Skeletal muscle cell (primary cell): ENCODE data around the gene CANX.
"Not testable (repeated sequence)": the region's sequence is repeated elsewhere in the genome, so short reads cannot be mapped to it uniquely, and the experiment has no call there.

Experiments
- DNase-seq: peaks from one replicate; pipeline ENCODE4 v3.0.0-alpha.2; 2010; ENCODE audit warnings: low read depth
- H3K4me3 ChIP-seq: 2 replicates; pipeline ENCODE4 v1.5.1; 2011; ENCODE audit warnings: low read depth, mild to moderate bottlenecking, control low read depth, low read length, moderate library complexity

The CANX gene

GRCh38 chr5:179698935-179699615 is at the start of gene CANX:
TSS of gene CANX (plus strand) at chr5:179698967. CDS start at chr5:179705682, 6,715 bp downstream.
- peak within 1 kb of the TSS; percentile 93 for H3K4me3 ChIP-seq
- no peak for DNase-seq

GRCh38 chr5:179649166-179649703 is 49.5 kb upstream of the CANX start:
- not testable (repeated sequence) for H3K4me3 ChIP-seq, DNase-seq

- not testable (repeated sequence) for H3K4me3 ChIP-seq, DNase-seq
Measured at GRCh38 chr5:179650245-179650644, 48.5 kb upstream of the CANX start.

GRCh38 chr5:179653135-179653534 is 45.6 kb upstream of the CANX start:
- H3K4me3 ChIP-seq, DNase-seq: not testable (repeated sequence)

GRCh38 chr5:179657302-179658178 is 41.2 kb upstream of the CANX start:
- not testable (repeated sequence) for H3K4me3 ChIP-seq, DNase-seq

GRCh38 chr5:179658179-179658856 is 40.4 kb upstream of the CANX start:
- DNase-seq: not testable (repeated sequence)
- peak overlapping the region; percentile 55 for H3K4me3 ChIP-seq

- not testable (repeated sequence) for H3K4me3 ChIP-seq, DNase-seq
Measured at GRCh38 chr5:179661647-179662046, 37.1 kb upstream of the CANX start.

GRCh38 chr5:179668391-179668790 is 30.4 kb upstream of the CANX start:
- no peak overlapping the region for H3K4me3 ChIP-seq
- DNase-seq: no peak

- DNase-seq: peak; percentile 78
Measured at GRCh38 chr5:179678223-179679013, 20.3 kb upstream of the CANX start.

GRCh38 chr5:179679014-179679674 is 19.6 kb upstream of the CANX start:
- no peak for DNase-seq
- peak overlapping the region; percentile 96 for H3K4me3 ChIP-seq

More at GRCh38 chr5:179678223-179679013, 20.3 kb upstream of the CANX start:
- peak overlapping the region; percentile 96 for H3K4me3 ChIP-seq

- no peak overlapping the region for H3K4me3 ChIP-seq
- no peak for DNase-seq
Measured at GRCh38 chr5:179680014-179680779, 18.6 kb upstream of the CANX start.

GRCh38 chr5:179680780-179681401 is 17.9 kb upstream of the CANX start, which contains the start of gene CBY3:
TSS of gene CBY3 (minus strand) at chr5:179681034. CDS start at chr5:179680918, 116 bp downstream.
- DNase-seq: no peak
- no peak within 1 kb of the TSS for H3K4me3 ChIP-seq

GRCh38 chr5:179689212-179689611 is 9.6 kb upstream of the CANX start:
- DNase-seq, H3K4me3 ChIP-seq: not testable (repeated sequence)

GRCh38 chr5:179694561-179694960 is 4.2 kb upstream of the CANX start:
- no peak overlapping the region for H3K4me3 ChIP-seq
- no peak for DNase-seq

- no peak for DNase-seq
- no peak overlapping the region for H3K4me3 ChIP-seq
Measured at GRCh38 chr5:179696603-179697002, 2.2 kb upstream of the CANX start.

GRCh38 chr5:179697108-179697507 is 1.7 kb upstream of the CANX start:
- no peak overlapping the region for H3K4me3 ChIP-seq

GRCh38 chr5:179697543-179697942 is 1.2 kb upstream of the CANX start:
- peak overlapping the region; percentile 72 for H3K4me3 ChIP-seq
- not testable (repeated sequence) for DNase-seq

More at GRCh38 chr5:179697108-179697507, 1.7 kb upstream of the CANX start:
- no peak for DNase-seq
